Natural killer cell (primary cell): ENCODE data around the gene RARG. TPM values are rescaled to one million over a fixed set of nuclear protein-coding genes. Genes with fewer than 3 reads are reported as not detected.

ENCODE experiments used
- ATAC-seq, 3 donors: fragments of 150-1000 bp in 2 of 3; fragments of 200-7000 bp in 1 of 3; cut with Tn5 transposase; 1 replicate in 1 of 3; 2 replicates in 2 of 3; pipeline ENCODE4 v1.10.0; 2021; ENCODE audit warnings: mild to moderate bottlenecking in 2 of 3, moderate library complexity in 2 of 3
- DNase-seq, 2 donors: peaks; one replicate each; pipeline versions ENCODE4 v3.0.0 to v3.0.0-alpha.2; 2013 to 2021; ENCODE audit warnings: mixed read lengths in 1 of 2
- H3K27ac ChIP-seq: one replicate; pipeline ENCODE4 v1.5.1; 2013; ENCODE audit warnings: mild to moderate bottlenecking, low read length
- H3K27me3 ChIP-seq: one replicate; pipeline ENCODE4 v1.6.1; 2013; ENCODE audit warnings: low read length; ENCODE audit not compliant: control insufficient read depth, insufficient read depth
- H3K36me3 ChIP-seq: one replicate; pipeline ENCODE4 v1.6.1; 2013; ENCODE audit warnings: low read length; ENCODE audit not compliant: control insufficient read depth, insufficient read depth
- H3K4me1 ChIP-seq: one replicate; pipeline ENCODE4 v1.6.1; 2013; ENCODE audit warnings: low read length; ENCODE audit not compliant: control insufficient read depth, insufficient read depth
- H3K4me3 ChIP-seq: one replicate; pipeline ENCODE4 v1.5.1; 2013; ENCODE audit warnings: low read length
- H3K9me3 ChIP-seq: one replicate; pipeline ENCODE4 v1.6.1; 2013; ENCODE audit warnings: low read length; ENCODE audit not compliant: control insufficient read depth, insufficient read depth
- H3K27ac Mint-ChIP-seq, 2 donors: one replicate each; pipeline ENCODE4 v1.8.0; 2022; ENCODE audit warnings: mild to moderate bottlenecking in 2 of 2, mixed read lengths in 2 of 2, moderate library complexity in 1 of 2
- H3K27me3 Mint-ChIP-seq, 2 donors: one replicate each; pipeline ENCODE4 v1.8.0; 2022; ENCODE audit warnings: low read depth in 2 of 2, mixed read lengths in 2 of 2
- H3K36me3 Mint-ChIP-seq: one replicate; pipeline ENCODE4 v1.8.0; 2022; ENCODE audit warnings: mixed read lengths
- H3K4me1 Mint-ChIP-seq, 2 donors: one replicate each; pipeline ENCODE4 v1.8.0; 2022; ENCODE audit warnings: mixed read lengths in 2 of 2
- H3K4me3 Mint-ChIP-seq: one replicate; pipeline ENCODE4 v1.8.0; 2022; ENCODE audit warnings: mild to moderate bottlenecking, moderate library complexity, mixed read lengths
- H3K9me3 Mint-ChIP-seq, 2 donors: one replicate each; pipeline ENCODE4 v1.8.0; 2022; ENCODE audit warnings: mixed read lengths in 2 of 2
- WGBS: methylation state at CpG from one replicate; pipeline ENCODE4 v1.1.7; 2013; ENCODE audit warnings: missing lambda C conversion rate; ENCODE audit not compliant: insufficient coverage; 5-methylcytosine and 5-hydroxymethylcytosine counted together
- intact Hi-C: fragments of 100-400 bp; cut with micrococcal nuclease; formaldehyde crosslinking; loops from one replicate; pipeline ENCODE4 v1.14.2; 2022
- total RNA-seq, 4 donors: library from RNA; stranded (reverse); fragments of 120-200 nt in 1 of 4; gene quantifications; one replicate each; pipeline versions ENCODE4 v1.2.3 to v1.2.4, GENCODE V29; 2013 to 2022
- TF ChIP-seq, protein P1 (sequence below): fragments of 200-600 bp; IDR thresholded peaks from one replicate; pipeline ENCODE4 v1.8.0; 2022; ENCODE audit warnings: antibody characterized with exemption

Gene RARG
- total RNA-seq, 3 donors from 2014 or later (not counting 1 experiment from before 2014, with no cell fraction given): 24.0 to 30.6 (median 27.5) TPM

DNA sequence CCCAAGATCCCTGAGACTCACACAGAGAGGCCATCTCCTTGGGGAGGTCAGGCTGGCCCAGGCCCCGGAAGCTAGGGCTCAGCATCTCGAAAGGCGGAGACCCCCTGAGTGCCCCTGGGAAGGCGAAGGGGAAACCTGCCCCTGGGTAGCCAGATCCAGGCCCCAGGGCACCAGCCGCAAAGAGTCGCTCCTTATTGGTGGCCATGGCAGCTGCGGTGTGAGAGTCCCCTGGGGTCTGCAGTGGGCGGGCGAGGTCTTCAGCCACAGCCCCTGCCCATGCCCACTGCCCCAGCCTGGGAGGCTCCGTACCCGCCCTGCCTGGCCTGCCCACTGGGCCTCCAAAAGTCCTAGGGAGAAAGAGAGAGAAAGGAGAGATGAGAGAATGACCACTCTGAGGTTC, 4.7 kb downstream of the RARG start:
- peaks cover 2% of the 10 kb centered on the region for H3K36me3 ChIP-seq
- H3K4me1 Mint-ChIP-seq: peaks cover 22 to 55% of the 10 kb centered on the region in 2 donors
- no peak overlapping the region for H3K27ac Mint-ChIP-seq
- no peaks in the 10 kb centered on the region for H3K9me3 ChIP-seq
- H3K4me1 ChIP-seq: peaks cover 39% of the 10 kb centered on the region
- H3K9me3 Mint-ChIP-seq: no peaks in the 10 kb centered on the region
- no peaks in the 10 kb centered on the region for H3K36me3 Mint-ChIP-seq
- WGBS: 97% methylated on average over 11 of the region's 11 CpGs
- TF ChIP-seq, protein P1, sequence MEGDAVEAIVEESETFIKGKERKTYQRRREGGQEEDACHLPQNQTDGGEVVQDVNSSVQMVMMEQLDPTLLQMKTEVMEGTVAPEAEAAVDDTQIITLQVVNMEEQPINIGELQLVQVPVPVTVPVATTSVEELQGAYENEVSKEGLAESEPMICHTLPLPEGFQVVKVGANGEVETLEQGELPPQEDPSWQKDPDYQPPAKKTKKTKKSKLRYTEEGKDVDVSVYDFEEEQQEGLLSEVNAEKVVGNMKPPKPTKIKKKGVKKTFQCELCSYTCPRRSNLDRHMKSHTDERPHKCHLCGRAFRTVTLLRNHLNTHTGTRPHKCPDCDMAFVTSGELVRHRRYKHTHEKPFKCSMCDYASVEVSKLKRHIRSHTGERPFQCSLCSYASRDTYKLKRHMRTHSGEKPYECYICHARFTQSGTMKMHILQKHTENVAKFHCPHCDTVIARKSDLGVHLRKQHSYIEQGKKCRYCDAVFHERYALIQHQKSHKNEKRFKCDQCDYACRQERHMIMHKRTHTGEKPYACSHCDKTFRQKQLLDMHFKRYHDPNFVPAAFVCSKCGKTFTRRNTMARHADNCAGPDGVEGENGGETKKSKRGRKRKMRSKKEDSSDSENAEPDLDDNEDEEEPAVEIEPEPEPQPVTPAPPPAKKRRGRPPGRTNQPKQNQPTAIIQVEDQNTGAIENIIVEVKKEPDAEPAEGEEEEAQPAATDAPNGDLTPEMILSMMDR: no peak
- DNase-seq (no peak), ATAC-seq (no peak)
- intact Hi-C loops: no loop called here
- no peak overlapping the region for H3K27ac ChIP-seq
- no peak overlapping the region for H3K4me3 Mint-ChIP-seq
- H3K27me3 Mint-ChIP-seq: no peaks in the 10 kb centered on the region
- no peak overlapping the region for H3K4me3 ChIP-seq
- no peaks in the 10 kb centered on the region for H3K27me3 ChIP-seq

DNA sequence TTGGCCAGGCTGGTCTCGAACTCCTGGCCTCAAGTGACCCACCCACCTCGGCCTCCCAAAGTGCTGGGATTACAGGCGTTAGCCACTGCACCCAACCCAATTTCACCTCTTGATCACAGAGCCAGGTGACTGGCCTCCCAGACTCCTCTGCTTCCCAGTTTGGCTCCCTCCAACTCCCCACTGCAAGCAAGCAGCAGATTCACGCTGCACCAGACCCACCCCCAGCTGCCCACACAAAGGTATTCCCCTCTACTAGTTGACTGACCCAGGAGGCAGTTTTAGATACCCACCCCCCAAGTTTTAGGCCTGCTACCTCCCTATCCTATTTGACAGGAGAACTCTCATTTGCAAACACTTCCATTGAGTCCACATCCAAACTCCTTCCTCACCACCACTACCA, 5.2 kb downstream of the RARG start:
- Histone ChIP-seq H3K27me3 (no peaks in the 10 kb centered on the region), H3K4me3 (no peak overlapping the region), H3K36me3 (peaks cover 2% of the 10 kb centered on the region), H3K9me3 (no peaks in the 10 kb centered on the region), H3K27ac (no peak overlapping the region), H3K4me1 (peaks cover 41% of the 10 kb centered on the region)
- no peaks in the 10 kb centered on the region for H3K27me3 Mint-ChIP-seq
- ATAC-seq: no peak
- TF ChIP-seq, protein P1: no peak
- DNase-seq: no peak
- 81% methylated on average over 4 of the region's 4 CpGs for WGBS
- H3K9me3 Mint-ChIP-seq: no peaks in the 10 kb centered on the region
- intact Hi-C loops: no loop called here
- H3K4me3 Mint-ChIP-seq: no peak overlapping the region
- no peak overlapping the region for H3K27ac Mint-ChIP-seq
- H3K36me3 Mint-ChIP-seq: no peaks in the 10 kb centered on the region
- peaks cover 27 to 58% of the 10 kb centered on the region in 2 donors for H3K4me1 Mint-ChIP-seq

DNA sequence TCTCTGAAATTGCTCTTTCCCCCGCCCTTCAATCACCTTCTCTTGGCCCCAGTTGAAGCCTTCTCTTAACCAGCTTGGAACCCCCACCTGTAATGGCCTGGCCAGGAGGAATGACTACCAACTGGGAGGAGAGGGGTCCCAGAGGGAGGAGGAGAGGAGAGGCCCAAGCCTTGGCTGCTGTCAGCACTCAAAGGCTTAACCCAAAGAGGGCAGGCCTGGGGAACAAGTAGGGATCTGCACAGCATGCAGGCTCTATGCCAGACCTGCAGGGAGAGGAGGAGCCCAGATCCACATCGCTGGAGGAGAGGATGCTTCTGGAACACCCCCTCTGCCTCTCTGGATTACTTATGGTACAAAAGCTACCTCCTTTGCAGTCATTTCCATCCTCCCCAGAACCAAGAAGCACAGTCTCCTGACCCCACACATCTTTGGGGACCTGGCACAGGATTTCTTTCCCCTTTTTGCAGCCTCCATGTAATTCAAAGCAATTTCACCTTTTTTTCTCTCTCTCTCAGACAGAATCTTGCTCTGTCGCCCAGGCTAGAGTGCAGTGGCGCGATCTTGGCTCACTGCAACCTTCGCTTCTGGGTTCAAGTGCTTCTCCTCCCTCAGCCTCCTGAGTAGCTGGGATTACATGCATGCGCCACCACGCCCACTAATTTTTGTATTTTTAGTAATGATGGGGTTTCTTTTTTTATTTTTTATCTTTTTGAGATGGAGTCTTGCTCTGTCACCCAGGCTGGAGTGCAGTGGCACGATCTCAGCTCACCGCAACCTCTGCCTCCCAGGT, 6.2 kb downstream of the RARG start:
- WGBS: 98% methylated on average over 9 of the region's 10 CpGs
- H3K4me3 ChIP-seq: no peak overlapping the region
- H3K4me1 ChIP-seq: peaks cover 35% of the 10 kb centered on the region
- peaks cover 2% of the 10 kb centered on the region for H3K36me3 ChIP-seq
- TF ChIP-seq, protein P1: no peak
- no peaks in the 10 kb centered on the region for H3K9me3 ChIP-seq
- H3K27me3 ChIP-seq: no peaks in the 10 kb centered on the region
- H3K27ac Mint-ChIP-seq: peak overlapping the region in 1 of 2 donors; percentile 36
- H3K27ac ChIP-seq: no peak overlapping the region
- DNase-seq: no peak
- H3K4me1 Mint-ChIP-seq: peaks cover 33 to 66% of the 10 kb centered on the region in 2 donors
- H3K36me3 Mint-ChIP-seq: no peaks in the 10 kb centered on the region
- no peak overlapping the region for H3K4me3 Mint-ChIP-seq
- intact Hi-C loops: no loop called here
- no peaks in the 10 kb centered on the region for H3K27me3 Mint-ChIP-seq
- no peaks in the 10 kb centered on the region for H3K9me3 Mint-ChIP-seq
- ATAC-seq: no peak
